Fibroblast of skin of right biceps (primary cell): Measurements from ENCODE around the gene PDSS1.
"Not testable (repeated sequence)": the region's sequence is repeated elsewhere in the genome, so short reads cannot be mapped to it uniquely, and the experiment has no call there.

Experiments used
- DNase-seq: peaks from one replicate; pipeline ENCODE4 v3.0.0-alpha.2; 2013

Gene PDSS1

DNA sequence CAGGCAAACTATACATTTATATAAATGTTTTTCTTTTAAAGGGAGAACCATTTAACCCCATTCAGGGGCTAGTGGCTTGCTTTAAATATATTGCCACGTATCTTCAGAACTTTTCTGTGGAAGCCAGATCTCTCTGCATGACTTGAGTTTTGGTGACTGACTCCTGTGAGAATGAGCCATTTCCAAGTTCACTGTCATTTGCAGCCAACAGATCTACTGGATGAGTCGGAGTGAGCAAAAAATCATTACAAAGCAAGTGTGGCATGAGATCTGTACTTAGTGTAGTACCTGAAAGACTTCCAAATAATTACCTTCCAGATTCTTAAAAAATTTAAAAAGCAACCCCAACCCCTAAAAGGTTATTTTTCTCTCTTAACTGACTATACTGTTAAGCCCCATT is 45.6 kb downstream of the PDSS1 start:
- no peak for DNase-seq

DNA sequence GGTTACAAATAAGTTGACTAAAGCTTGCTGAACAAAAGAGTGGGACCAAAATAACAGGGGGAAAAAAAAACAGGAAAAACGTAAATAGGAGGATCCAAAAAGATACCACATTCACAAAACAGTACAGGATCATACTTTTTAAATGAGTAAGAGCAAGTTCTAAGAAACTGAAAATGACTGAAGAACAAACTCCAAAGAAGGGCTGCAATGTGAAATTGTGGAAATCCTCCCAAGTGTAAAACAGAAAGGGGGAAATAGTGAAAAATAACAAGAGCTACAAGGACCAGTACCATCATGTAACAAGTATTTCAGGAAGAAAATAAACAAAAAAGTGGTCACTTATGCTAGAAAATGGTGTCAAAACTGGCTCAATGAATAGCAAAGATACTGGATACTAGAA is 46.3 kb downstream of the PDSS1 start:
- DNase-seq: no peak

DNA sequence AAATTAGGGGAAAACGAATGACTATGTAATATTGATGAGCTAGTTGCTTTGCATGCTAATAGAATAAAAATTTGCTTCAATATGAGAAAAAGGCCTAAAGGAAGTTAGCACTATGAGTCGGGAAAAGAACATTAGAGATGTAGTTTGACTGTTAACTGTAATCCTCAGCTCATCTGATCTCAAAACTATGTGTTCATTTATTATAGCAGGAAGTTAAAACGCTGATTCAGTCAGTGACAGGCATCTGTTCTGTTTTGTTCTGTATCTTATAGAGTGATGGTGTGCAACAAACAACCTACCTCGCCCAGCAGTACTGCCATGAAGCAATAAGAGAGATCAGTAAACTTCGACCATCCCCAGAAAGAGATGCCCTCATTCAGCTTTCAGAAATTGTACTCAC is 48.6 kb downstream of the PDSS1 start:
- DNase-seq: no peak

DNA sequence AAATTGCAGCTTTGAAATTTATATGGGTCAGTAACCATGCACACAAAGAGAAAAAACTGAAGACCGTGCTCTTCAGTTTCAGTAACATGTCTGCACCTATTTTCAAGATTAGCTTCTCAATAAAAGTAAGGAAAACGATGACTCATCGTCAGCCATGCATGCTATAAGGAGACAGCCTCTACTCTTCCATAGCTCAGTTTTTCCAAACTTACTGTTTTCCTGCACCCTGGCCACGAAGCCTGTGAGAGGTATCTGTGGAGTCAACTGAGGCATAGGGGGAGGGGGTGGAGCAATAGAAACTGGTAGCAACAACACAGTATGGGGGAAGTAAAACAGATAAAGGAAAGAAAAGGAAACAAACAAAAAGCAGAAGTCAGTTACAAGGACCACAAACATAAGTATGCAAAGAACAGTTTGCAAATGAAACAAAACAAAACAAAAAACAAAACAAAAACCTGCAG is 58.0 kb downstream of the PDSS1 start:
- DNase-seq: peak; percentile 49

DNA sequence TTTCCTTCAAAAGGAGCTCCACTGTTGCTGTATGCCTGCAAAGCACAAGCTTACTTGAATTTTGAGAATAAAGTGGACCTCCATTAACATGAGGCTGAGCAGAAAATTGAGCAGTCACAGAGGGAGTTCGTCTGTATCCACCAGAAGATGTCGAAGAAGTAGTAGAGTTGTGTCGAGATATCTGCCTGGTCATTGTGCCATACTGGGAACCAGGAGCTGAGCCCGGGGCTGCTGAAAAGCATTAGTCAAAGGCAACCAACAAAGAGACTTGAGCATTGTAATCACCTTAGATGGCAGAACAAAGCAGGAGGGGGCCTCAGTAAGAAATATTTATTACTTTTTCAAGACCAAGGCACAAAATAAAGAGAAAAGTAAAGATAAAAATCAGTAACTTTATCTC is 61.5 kb downstream of the PDSS1 start:
- no peak for DNase-seq

DNA sequence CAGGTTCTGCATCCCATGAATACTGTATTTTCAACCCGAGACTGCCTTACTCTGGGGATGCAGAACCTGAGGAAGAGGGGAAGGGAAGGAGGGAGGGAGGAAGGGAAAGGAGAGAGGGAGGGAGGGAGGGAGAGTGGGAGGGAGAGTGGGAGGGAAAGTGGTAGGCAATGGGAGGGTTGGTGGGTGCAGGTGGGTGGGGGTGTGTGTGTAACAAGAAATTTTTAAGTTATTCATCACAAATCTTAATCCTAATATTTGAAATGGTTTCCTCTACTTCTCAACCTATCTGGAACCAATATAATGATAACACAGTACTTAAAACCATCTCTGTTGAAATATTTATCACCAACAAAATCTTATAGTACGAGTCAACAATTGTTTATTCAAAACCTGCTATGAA is 68.0 kb downstream of the PDSS1 start:
- no peak for DNase-seq

DNA sequence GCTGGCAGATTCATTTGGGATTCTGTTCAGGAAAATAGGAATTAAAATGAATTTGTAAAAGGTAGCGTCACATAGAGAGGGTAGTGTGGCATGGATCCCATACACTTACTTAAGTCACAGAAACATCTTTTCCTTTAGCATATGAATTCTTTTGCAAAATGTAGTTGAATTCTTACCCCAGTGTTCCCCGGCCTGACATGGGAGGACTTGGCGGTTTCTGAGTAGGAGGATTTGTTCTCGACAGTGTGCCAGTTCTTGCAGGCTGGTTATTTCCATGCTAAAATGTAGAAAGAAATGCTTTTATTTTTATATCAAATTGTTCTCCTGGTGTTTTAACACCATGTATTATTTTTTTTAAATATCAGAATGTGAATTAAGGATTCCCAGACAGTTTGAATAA is 72.6 kb downstream of the PDSS1 start:
- DNase-seq: no peak

DNA sequence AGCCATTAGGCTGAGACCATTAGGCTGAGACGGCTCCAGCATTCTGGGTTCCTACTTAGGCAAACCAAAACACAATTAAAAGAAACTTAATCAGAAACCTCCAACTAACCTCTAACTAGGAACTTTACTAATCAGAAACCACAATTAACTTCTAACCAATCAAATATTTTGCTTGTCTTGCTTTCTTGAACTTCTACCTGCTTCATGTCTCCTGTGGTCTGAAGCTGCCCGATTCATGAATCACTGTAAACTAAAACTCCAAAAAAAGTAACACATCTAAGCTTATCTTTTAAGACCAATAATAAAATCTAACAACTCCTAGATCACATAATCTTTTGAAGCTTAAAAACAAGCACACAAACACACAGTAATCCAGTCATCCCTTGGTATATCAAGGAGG is 76.1 kb downstream of the PDSS1 start:
- peak; percentile 16 for DNase-seq

DNA sequence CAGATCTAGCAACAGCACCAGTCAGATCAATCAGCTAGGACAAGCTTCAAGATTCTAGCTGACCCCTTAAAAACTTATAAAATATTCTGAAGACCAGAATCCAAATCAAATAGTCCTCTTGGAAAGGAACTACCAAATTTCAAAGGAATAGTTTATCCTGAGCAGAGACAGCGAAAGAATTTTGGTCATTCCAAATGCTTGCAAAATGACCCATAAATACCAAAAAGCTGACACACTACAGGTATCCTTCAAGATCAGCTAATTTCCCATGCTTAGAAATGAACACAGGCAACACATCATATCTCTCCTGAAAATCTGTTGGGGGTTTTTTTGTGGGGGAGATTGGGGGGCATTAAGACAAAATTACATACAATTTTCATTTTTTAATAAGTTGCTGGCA is 78.8 kb downstream of the PDSS1 start:
- peak; percentile 33 for DNase-seq

DNA sequence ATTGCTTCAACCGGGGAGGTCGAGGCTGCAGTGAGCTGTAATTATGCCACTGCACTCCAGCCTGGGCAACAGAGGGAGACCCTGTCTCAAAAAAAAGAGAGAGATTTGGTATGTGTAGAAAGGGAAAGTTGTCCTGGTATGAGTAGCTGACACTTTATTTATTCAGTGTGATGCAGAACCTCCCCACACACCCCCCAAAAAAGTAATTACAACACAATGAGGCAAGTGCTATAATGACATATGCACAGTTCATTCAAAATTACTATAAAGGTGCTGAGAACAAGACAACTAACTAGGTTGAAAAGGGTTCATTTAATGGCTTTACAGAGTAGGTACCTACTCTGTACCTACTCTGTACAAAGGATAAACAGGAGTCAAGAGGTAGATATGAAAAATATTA is 80.2 kb downstream of the PDSS1 start:
- no peak for DNase-seq

DNA sequence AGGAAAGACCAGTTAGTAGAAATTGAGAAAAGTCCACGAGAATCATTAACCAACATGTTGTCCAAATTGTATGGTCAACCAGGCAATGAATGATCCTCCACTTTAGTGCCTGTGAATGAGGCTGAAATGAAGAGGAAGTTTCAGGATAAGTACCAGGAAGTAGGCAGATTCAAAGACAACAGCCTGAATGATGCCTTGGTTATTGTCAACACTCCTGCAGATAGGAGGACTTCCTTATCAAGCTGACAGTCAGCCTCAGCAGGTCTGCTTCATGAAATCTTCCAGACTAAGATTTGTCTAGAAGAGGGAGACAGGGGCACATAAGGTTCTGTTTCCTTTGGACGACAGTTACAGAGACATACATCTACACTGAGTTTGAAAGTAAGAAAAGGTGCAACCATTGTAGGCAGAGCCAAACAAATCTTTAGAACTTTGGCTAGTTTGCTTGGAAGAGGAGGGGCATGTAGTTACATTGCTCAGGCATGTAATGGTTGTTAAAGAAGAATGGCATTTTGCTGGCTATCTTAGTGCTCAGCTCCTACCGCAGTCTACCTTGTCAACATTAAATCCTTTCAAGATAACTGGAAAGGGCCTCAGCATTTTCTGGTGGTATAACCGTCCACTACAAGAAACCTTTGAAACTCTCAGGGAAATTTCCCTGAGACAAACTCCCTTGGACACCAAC is 81.8 kb downstream of the PDSS1 start:
- no peak for DNase-seq

DNA sequence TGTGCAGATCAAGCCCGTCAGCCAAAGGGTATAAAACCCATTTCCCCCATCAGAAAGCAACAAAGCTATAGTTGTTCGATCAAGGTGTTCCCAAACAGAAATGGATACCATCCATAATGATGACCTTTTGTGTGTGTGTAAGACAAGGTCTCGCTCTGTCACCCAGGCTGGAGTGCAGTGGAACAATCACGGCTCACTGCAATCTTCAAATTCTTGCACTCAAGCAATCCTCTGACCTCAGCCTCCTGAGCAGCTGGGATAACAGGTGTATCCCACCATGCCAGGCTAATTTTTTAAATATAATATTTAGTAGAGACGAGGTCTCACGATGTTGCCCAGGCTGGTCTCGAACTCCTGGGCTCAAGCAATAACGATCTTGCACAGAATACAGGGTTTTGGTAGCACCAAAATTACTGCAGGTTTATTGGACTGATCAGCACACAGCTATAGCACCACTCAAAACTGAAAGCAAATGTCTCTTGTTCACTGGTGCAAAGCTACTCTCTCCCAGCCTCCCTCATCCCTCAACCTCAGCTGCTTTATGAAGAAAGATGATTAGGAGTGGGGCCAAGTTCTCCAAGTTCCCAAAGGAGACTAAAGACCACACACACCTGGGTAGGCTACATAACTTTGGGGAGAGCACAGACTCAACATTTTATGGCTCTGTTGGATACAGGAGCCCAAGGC is 82.7 kb downstream of the PDSS1 start:
- no peak for DNase-seq

DNA sequence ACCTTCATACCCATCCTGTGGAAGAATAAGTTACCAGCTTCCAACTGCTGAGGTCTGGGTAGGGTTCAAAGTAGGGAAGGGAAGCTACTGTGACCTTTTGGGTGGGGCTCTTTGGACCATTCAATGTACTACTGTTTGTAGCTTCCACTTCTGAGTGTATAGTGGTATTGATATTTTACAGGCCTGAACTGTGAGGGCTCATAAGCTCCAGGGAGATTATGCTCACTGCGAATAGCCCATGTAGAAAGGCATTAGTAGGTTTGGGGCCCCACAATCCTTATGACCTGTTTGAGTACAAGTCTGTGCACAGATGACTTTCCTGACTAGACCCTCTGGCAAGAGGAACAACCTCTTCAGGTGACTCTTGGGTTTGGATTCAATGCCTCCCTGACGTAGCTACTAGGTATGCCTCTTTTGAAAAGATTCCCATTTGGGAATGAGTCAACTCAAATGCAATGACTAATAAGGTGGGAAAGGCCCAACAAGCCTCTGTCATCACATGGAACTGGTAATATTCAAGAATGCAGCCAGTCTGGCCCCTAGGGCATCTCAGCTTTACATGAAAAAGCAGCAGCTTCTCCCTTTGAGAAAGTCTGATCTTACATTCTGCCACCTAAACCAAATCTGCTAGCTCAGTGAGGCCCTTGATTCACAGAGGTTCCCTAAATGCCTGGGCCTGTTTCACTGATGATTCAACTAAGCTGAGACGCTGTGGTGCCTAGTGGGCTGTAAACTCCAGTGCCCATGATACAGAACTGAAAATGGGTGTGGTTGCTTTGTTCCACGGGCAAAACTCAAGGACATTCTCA is 83.5 kb downstream of the PDSS1 start:
- DNase-seq: peak; percentile 93

DNA sequence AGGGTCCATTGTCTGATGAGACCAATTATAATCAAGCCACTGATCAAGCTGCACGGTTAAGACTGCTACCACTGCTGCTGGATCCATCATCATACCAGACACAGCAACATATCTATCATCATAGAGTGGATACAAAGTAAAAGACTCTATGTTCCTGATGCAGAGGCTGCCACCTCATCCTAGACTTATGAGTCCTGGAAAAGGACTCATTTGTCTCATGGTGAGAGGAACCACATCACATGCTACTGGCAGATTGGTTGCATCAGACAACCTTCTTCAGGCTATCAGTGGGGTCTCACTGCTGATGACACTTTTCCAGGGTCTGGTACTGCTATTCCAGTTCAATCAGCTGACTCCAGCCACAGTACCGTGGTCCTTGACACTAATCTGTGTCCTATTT is 84.3 kb downstream of the PDSS1 start:
- DNase-seq: peak; percentile 61

DNA sequence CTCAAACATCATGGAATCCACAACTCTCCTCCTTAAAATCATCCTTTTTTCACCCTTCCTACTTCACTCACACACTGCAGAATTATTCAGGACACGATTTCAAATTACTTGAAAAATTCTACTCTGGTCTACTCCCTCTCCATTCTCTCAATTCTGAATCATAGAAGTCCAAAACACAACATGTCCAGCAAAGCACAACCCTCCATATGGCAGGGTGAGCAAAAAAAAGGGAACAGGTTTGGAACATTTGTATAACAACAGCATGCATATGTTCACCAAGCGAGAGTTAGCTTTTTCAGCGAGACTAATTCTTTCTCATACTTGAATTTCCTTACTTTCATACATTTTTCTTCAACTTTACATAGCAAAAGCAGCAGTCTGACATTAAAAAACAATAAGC is 89.9 kb downstream of the PDSS1 start:
- DNase-seq: no peak

DNA sequence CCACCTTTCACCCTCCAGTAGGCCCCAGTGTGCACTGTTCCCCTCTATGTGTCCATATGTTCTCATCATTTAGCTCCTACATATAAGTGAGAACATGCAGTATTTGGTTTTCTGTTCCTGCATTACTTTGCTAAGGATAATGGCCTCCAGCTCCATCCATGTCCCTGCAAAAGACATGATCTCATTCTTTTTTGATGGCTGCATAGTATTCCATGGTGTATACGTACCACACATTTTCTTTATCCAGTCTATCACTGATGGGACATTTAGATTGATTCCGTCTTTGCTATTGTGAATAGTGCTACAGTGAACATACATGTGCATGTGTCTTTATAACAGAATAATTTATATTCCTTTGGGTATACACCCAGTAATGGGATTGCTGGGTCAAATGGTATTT is 92.3 kb downstream of the PDSS1 start:
- not testable (repeated sequence) for DNase-seq

DNA sequence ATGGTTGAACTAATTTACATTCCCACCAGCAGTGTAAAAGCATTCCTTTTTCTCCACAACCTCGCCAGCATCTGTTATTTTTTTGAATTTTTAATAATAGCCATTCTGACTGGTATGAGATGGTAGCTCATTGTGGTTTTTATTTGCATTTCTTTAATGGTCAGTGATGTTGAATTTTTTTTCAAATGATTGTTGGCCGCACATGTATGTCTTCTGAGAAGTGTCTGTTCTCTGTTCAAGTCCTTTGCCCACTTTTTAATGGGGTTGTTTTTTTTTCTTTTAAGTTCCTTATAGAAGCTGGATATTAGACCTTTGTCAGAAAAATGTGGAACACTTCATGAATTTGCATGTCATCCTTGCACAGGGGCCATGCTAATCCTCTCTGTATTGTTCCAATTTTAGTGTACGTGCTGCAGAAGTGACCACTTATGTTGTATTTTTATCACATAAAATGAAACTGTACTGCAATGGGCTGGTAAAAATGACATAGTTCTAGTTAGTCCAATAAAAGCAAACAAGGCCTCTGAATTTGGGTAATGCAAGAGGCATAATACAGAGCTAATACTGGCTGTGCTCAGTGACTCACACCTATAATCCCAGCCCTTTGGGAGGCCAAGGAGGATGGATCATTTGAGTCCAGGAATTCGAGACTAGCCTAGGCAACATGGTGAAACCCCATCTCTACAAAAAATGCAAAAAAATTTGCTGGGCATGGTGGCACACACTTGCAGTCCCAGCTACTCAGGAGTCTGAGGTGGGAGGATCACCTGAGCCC is 92.9 kb downstream of the PDSS1 start:
- peak; percentile 42 for DNase-seq

DNA sequence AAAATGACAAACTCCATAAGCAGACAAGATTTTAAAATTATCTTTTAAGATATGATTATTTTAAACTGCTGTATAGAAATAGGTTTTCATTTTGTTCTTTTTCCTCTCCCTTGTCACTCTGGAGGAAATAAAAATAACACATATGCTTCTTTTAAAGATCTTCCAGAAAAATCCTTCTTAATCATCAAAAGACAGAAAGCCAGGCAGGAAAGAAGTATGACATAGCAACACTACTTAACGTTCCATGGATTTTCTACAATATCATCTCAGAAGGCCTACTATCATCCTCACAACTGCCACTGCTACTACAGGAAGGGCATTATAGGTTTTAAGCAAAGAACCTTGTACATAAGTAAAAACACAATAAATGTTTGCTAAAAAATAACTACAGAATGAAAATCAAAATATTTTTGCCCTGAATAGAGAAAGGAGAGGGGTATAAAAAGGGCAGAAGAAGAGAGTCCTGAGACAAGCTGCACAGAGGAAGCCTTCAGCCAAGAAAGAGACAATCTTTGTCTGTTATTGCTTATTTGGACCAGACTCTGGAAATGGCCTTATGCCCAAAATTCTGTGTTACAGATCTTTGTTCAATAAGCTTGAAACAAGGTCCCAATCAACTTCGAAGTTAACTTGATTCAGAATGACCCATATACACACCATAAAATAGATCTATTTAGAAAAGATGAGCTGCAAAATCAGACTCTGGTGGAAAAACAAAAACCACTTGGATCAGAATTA is 95.4 kb downstream of the PDSS1 start:
- no peak for DNase-seq
